Breast epithelium (tissue), 4 donors: Measurements from ENCODE around the gene CENPP. TPM values are rescaled to one million over a fixed set of nuclear protein-coding genes. Genes with fewer than 3 reads are reported as not detected.

Experiments used
- DNase-seq, 2 donors: peaks; one replicate each; pipeline ENCODE4 v3.0.0-alpha.2; 2019; ENCODE audit warnings: low spot score in 2 of 2
- H3K27ac ChIP-seq, 2 donors: fragments of 200-600 bp; sonication (generic) in 1 of 2; one replicate each; pipeline ENCODE4 v1.5.1; 2016 to 2019; ENCODE audit warnings: mild to moderate bottlenecking in 1 of 2
- H3K27me3 ChIP-seq, 2 donors: fragments of 200-600 bp; sonication (generic) in 1 of 2; one replicate each; pipeline versions ENCODE4 v1.5.1 to v1.6.0; 2017 to 2019; ENCODE audit warnings: control low read depth in 1 of 2, mild to moderate bottlenecking in 1 of 2
- H3K36me3 ChIP-seq: fragments of 200-600 bp; one replicate; pipeline ENCODE4 v1.5.1; 2019
- H3K4me1 ChIP-seq, 2 donors: fragments of 200-600 bp; sonication (generic); one replicate each; pipeline ENCODE4 v1.5.1; 2016 to 2019; ENCODE audit warnings: control low read depth in 1 of 2
- H3K4me3 ChIP-seq, 3 donors: fragments of 200-600 bp; sonication (generic); 1 replicate in 2 of 3; 2 replicates in 1 of 3; pipeline ENCODE4 v1.5.1; 2016 to 2019; ENCODE audit warnings: mild to moderate bottlenecking in 3 of 3, moderate library complexity in 2 of 3
- H3K9me3 ChIP-seq, 2 donors: fragments of 200-600 bp; sonication (generic) in 1 of 2; one replicate each; pipeline ENCODE4 v1.5.1; 2016 to 2019; ENCODE audit warnings: control low read depth in 1 of 2
- CTCF ChIP-seq, 3 donors: fragments of 450-650 bp; IDR thresholded peaks; one replicate each; pipeline ENCODE4 v1.5.1; 2016 to 2017; ENCODE audit warnings: antibody characterized with exemption in 3 of 3, mild to moderate bottlenecking in 3 of 3, moderate library complexity in 3 of 3
- POLR2A ChIP-seq: fragments of 450-650 bp; IDR thresholded peaks from one replicate; pipeline ENCODE4 v1.6.1; 2016; ENCODE audit warnings: antibody characterized with exemption, mild to moderate bottlenecking, moderate library complexity
- POLR2AphosphoS5 ChIP-seq, 3 donors: sonication (generic); formaldehyde crosslinking; IDR thresholded peaks; one replicate each; pipeline ENCODE4 v1.6.1; 2017; ENCODE audit warnings: antibody characterized with exemption in 3 of 3
- intact Hi-C: fragments of 100-400 bp; cut with DNase I; formaldehyde crosslinking; loops from one replicate; pipeline ENCODE4 v1.15.1; 2023; ENCODE audit warnings: low total_unique reads
- total RNA-seq, 3 donors: library from RNA; depleted of rRNA; stranded (reverse); fragments of >200 nt; gene quantifications; one replicate each; pipeline ENCODE4 v1.1.0, GENCODE V29; 2016

The CENPP gene
- total RNA-seq, 3 donors from 2014 or later = 3.9 to 6.1 (median 4.5) TPM

- Histone ChIP-seq H3K27me3 (no peaks in the 10 kb centered on the region), H3K4me3 (no peak overlapping the region), H3K4me1 (no peaks in the 10 kb centered on the region), H3K9me3 (no peaks in the 10 kb centered on the region), H3K36me3 (no peaks in the 10 kb centered on the region), H3K27ac (no peak overlapping the region)
- no peak for DNase-seq
- intact Hi-C loops = no loop called here
- no peak for TF ChIP-seq CTCF (IDR thresholded peaks at IDR 0.05)
- no peak for TF ChIP-seq POLR2A
- TF ChIP-seq POLR2AphosphoS5 (IDR thresholded peaks at IDR 0.05) = no peak
Measured at GRCh38 chr9:92488681-92489550, 163.2 kb downstream of the CENPP start.

- intact Hi-C loops = no loop called here
- DNase-seq = no peak
- H3K4me1 ChIP-seq = no peaks in the 10 kb centered on the region
- H3K27ac ChIP-seq = no peak overlapping the region
- H3K4me3 ChIP-seq = no peak overlapping the region
- no peaks in the 10 kb centered on the region for H3K36me3 ChIP-seq
- no peaks in the 10 kb centered on the region for H3K27me3 ChIP-seq
- H3K9me3 ChIP-seq = no peaks in the 10 kb centered on the region
- TF ChIP-seq CTCF (IDR thresholded peaks at IDR 0.05) = no peak
- TF ChIP-seq POLR2A = no peak
- no peak for TF ChIP-seq POLR2AphosphoS5 (IDR thresholded peaks at IDR 0.05)
Measured at GRCh38 chr9:92492781-92493401, 167.1 kb downstream of the CENPP start.

GRCh38 chr9:92493749-92494387 is 168.1 kb downstream of the CENPP start:
- H3K27ac ChIP-seq = no peak overlapping the region
- H3K27me3 ChIP-seq = no peaks in the 10 kb centered on the region
- TF ChIP-seq POLR2A = no peak
- TF ChIP-seq POLR2AphosphoS5 (IDR thresholded peaks at IDR 0.05) = no peak
- TF ChIP-seq CTCF (IDR thresholded peaks at IDR 0.05) = no peak
- H3K4me3 ChIP-seq = no peak overlapping the region
- no peaks in the 10 kb centered on the region for H3K4me1 ChIP-seq
- H3K36me3 ChIP-seq = no peaks in the 10 kb centered on the region
- no peak for DNase-seq
- H3K9me3 ChIP-seq = no peaks in the 10 kb centered on the region
- intact Hi-C loops = no loop called here

- H3K27ac ChIP-seq = no peak overlapping the region
- no peak overlapping the region for H3K4me3 ChIP-seq
- no peaks in the 10 kb centered on the region for H3K9me3 ChIP-seq
- H3K27me3 ChIP-seq = no peaks in the 10 kb centered on the region
- H3K36me3 ChIP-seq = no peaks in the 10 kb centered on the region
- intact Hi-C loops = no loop called here
- DNase-seq = no peak
- H3K4me1 ChIP-seq = no peaks in the 10 kb centered on the region
- TF ChIP-seq CTCF (IDR thresholded peaks at IDR 0.05) (no peak), POLR2A (no peak), POLR2AphosphoS5 (IDR thresholded peaks at IDR 0.05) (no peak)
Measured at GRCh38 chr9:92494856-92495255, 169.1 kb downstream of the CENPP start.
